ENCODE measurements around the gene TBL1XR1. TPM values are rescaled to one million over a fixed set of nuclear protein-coding genes. Genes with fewer than 3 reads are reported as not detected.

TBL1XR1 gene
- total RNA-seq, 1 experiment from 2014 or later: 88.3 TPM

- DNase-seq (ENCODE audit: low spot score): no peak
Observed at GRCh38 chr3:177065285-177066033, 131.8 kb downstream of the TBL1XR1 start.

GRCh38 chr3:177062052-177062732, 135.1 kb downstream of the TBL1XR1 start:
- DNase-seq (ENCODE audit: low spot score): peak; percentile 11

- no peak for DNase-seq (ENCODE audit: low spot score)
Observed at GRCh38 chr3:177061369-177061768, 135.9 kb downstream of the TBL1XR1 start.

GRCh38 chr3:177060492-177060891, 136.8 kb downstream of the TBL1XR1 start:
- no peak for DNase-seq (ENCODE audit: low spot score)

GRCh38 chr3:177058648-177059047, 138.6 kb downstream of the TBL1XR1 start:
- DNase-seq (ENCODE audit: low spot score): no peak

GRCh38 chr3:177057768-177058167, 139.5 kb downstream of the TBL1XR1 start:
- DNase-seq (ENCODE audit: low spot score): no peak

- no peak for DNase-seq (ENCODE audit: low spot score)
Observed at GRCh38 chr3:177056927-177057326, 140.4 kb downstream of the TBL1XR1 start.

- DNase-seq (ENCODE audit: low spot score): no peak
Observed at GRCh38 chr3:177055605-177056571, 141.4 kb downstream of the TBL1XR1 start.

- no peak for DNase-seq (ENCODE audit: low spot score)
Observed at GRCh38 chr3:177053107-177053506, 144.2 kb downstream of the TBL1XR1 start.

GRCh38 chr3:177051411-177051810, 145.9 kb downstream of the TBL1XR1 start:
- no peak for DNase-seq (ENCODE audit: low spot score)

- peak; percentile 50 for DNase-seq (ENCODE audit: low spot score)
Observed at GRCh38 chr3:177050501-177051237, 146.6 kb downstream of the TBL1XR1 start.

- no peak for DNase-seq (ENCODE audit: low spot score)
Observed at GRCh38 chr3:177045767-177046166, 151.5 kb downstream of the TBL1XR1 start.

- DNase-seq (ENCODE audit: low spot score): no peak
Observed at GRCh38 chr3:177045222-177045621, 152.1 kb downstream of the TBL1XR1 start.

- no peak for DNase-seq (ENCODE audit: low spot score)
Observed at GRCh38 chr3:177041730-177042551, 155.3 kb downstream of the TBL1XR1 start.

- DNase-seq (ENCODE audit: low spot score): peak; percentile 10
Observed at GRCh38 chr3:177041021-177041729, 156.1 kb downstream of the TBL1XR1 start.

GRCh38 chr3:177039490-177040274, 157.6 kb downstream of the TBL1XR1 start:
- DNase-seq (ENCODE audit: low spot score): no peak

GRCh38 chr3:177037241-177037640, 160.0 kb downstream of the TBL1XR1 start:
- DNase-seq (ENCODE audit: low spot score): peak; percentile 33

- no peak for DNase-seq (ENCODE audit: low spot score)
Observed at GRCh38 chr3:177035676-177036075, 161.6 kb downstream of the TBL1XR1 start.
